OCI-LY7 (cell line): Measurements from ENCODE around the gene ATP8B4. TPM values are rescaled to one million over a fixed set of nuclear protein-coding genes. Genes with fewer than 3 reads are reported as not detected.

ENCODE experiments used
- Bru-seq: library from RNA; stranded (reverse); fragments of 400-500 nt; gene quantifications from one replicate; lab custom pipeline; 2021; lab: Mats Ljungman, UMichigan
- BruChase-seq, 2 experiments: library from RNA; stranded (reverse); fragments of 400-500 nt; gene quantifications; one replicate each; lab custom pipeline; 2021; lab: Mats Ljungman, UMichigan
- BruUV-seq: library from RNA; stranded (reverse); fragments of 400-500 nt; replicated peaks from 2 replicates; lab custom pipeline; 2021; lab: Mats Ljungman, UMichigan
- CTCF ChIA-PET: fragments of 300-600 bp; sonication (Branson Sonifier 250); formaldehyde crosslinking; loops from one replicate; lab custom pipeline; 2022; ENCODE audit warnings: antibody characterized with exemption; ENCODE audit not compliant: unreplicated experiment; lab: Charles Lee
- POLR2A ChIA-PET: fragments of 300-600 bp; sonication (Branson Sonifier 250); formaldehyde crosslinking; loops from one replicate; lab custom pipeline; 2022; ENCODE audit warnings: antibody characterized with exemption; lab: Charles Lee
- DNase-seq: peaks from one replicate; pipeline ENCODE4 v3.0.0-alpha.2; 2015; ENCODE audit warnings: low spot score
- H2AFZ ChIP-seq: fragments of 200-600 bp; sonication (generic), shearing (Covaris generic); 2 replicates; pipeline ENCODE4 v1.6.1; 2014; ENCODE audit warnings: mild to moderate bottlenecking, antibody characterized with exemption, low read length, moderate library complexity
- H3K27ac ChIP-seq: fragments of 200-600 bp; sonication (generic); 2 replicates; pipeline ENCODE4 v1.5.1; 2014; ENCODE audit warnings: mixed run types, low read depth, mild to moderate bottlenecking, moderate library complexity, low read length, inconsistent platforms; ENCODE audit not compliant: poor library complexity, severe bottlenecking
- H3K36me3 ChIP-seq: fragments of 200-600 bp; sonication (generic); 2 replicates; pipeline ENCODE4 v1.6.1; 2014; ENCODE audit warnings: mild to moderate bottlenecking, antibody characterized with exemption, low read length, moderate library complexity, mixed read lengths; ENCODE audit not compliant: insufficient read depth
- H3K4me1 ChIP-seq: fragments of 200-600 bp; sonication (generic); 2 replicates; pipeline ENCODE4 v1.5.1; 2014; ENCODE audit warnings: mild to moderate bottlenecking, low read length; ENCODE audit not compliant: insufficient read depth, poor library complexity, severe bottlenecking
- H3K4me2 ChIP-seq: fragments of 200-600 bp; sonication (generic); 2 replicates; pipeline ENCODE4 v1.6.1; 2014; ENCODE audit warnings: mild to moderate bottlenecking, low read length
- H3K4me3 ChIP-seq: fragments of 200-600 bp; sonication (generic); 2 replicates; pipeline ENCODE4 v1.5.1; 2014; ENCODE audit warnings: mild to moderate bottlenecking, low read depth, low read length; ENCODE audit not compliant: poor library complexity, severe bottlenecking
- H3K79me2 ChIP-seq: fragments of 200-600 bp; sonication (generic); 2 replicates; pipeline ENCODE4 v1.6.1; 2016; ENCODE audit warnings: low read depth, mild to moderate bottlenecking, low read length, moderate library complexity, mixed read lengths; ENCODE audit not compliant: insufficient read depth
- H3K9me2 ChIP-seq: fragments of 200-600 bp; sonication (generic); 2 replicates; pipeline ENCODE4 v1.6.1; 2016; ENCODE audit warnings: mild to moderate bottlenecking, low read length, mixed read lengths; ENCODE audit not compliant: insufficient read depth
- H3K9me3 ChIP-seq: fragments of 200-600 bp; sonication (generic); 2 replicates; pipeline ENCODE4 v1.6.1; 2014; ENCODE audit warnings: mild to moderate bottlenecking, mixed run types, low read length, mixed read lengths
- H4K20me1 ChIP-seq: fragments of 200-600 bp; sonication (generic); 2 replicates; pipeline ENCODE4 v1.6.1; 2014; ENCODE audit warnings: mild to moderate bottlenecking, antibody characterized with exemption, low read length, moderate library complexity, mixed read lengths; ENCODE audit not compliant: insufficient read depth
- CTCF ChIP-seq: fragments of 200-600 bp; sonication (generic); conservative IDR thresholded peaks from 2 replicates; pipeline ENCODE4 v1.5.1; 2014; ENCODE audit warnings: mild to moderate bottlenecking, antibody characterized with exemption, low read length, moderate library complexity, mixed read lengths
- EZH2phosphoT487 ChIP-seq: fragments of 200-600 bp; sonication (generic); IDR thresholded peaks from 2 replicates; pipeline ENCODE4 v1.6.1; 2018; ENCODE audit warnings: low read depth, borderline replicate concordance, mild to moderate bottlenecking, mixed run types, antibody characterized with exemption, low read length, moderate library complexity, mixed read lengths
- intact Hi-C: fragments of 100-400 bp; cut with micrococcal nuclease; formaldehyde crosslinking; loops from one replicate; pipeline ENCODE4 v1.10.0; 2022; ENCODE audit not compliant: unreplicated experiment
- long read RNA-seq: library from polyadenylated mRNA; stranded (forward); transcript quantifications from one replicate; pipeline ENCODE4 v2.0.0, GENCODE V29; 2022
- total RNA-seq, 2 experiments: library from RNA; depleted of rRNA in 1 of 2; stranded (reverse); fragments of >200 nt in 1 of 2; shearing (Covaris generic) in 1 of 2; gene quantifications; 2 replicates each; pipeline ENCODE4 v1.2.3, GENCODE V29; 2014 to 2022

The ATP8B4 gene
- total RNA-seq (2014; rRNA removed; shearing (Covaris generic)) = not detected in 2 replicates
- total RNA-seq (2022) = not detected in 2 replicates
- percentile 8 among the genes with signal in this experiment for Bru-seq, nascent RNA
- percentile 1 among the genes with signal in this experiment for BruChase-seq, experiment 1, labeled RNA remaining after a 6-hour chase
- percentile 0 among the genes with signal in this experiment for BruChase-seq, experiment 2, labeled RNA remaining after a 2-hour chase
- long read RNA-seq = 0 reads

- TF ChIP-seq CTCF (no peak), EZH2phosphoT487 (no peak)
- no peaks in the 10 kb centered on the region for H3K4me1 ChIP-seq
- intact Hi-C loops = no loop called here
- no peak for DNase-seq
- ChIA-PET CTCF (no interaction called here), POLR2A (no interaction called here)
- no TSS peak for BruUV-seq
- no peak within 1 kb of the TSS for H3K4me2 ChIP-seq
- H3K4me3 ChIP-seq = no peak within 1 kb of the TSS
- H3K79me2 ChIP-seq = no peaks in the 10 kb centered on the region
- no peak within 1 kb of the TSS for H3K27ac ChIP-seq
- no peaks in the 10 kb centered on the region for H3K9me2 ChIP-seq
- H4K20me1 ChIP-seq = no peaks in the 10 kb centered on the region
- H3K36me3 ChIP-seq = no peaks in the 10 kb centered on the region
- no peak within 1 kb of the TSS for H2AFZ ChIP-seq
- H3K9me3 ChIP-seq = no peaks in the 10 kb centered on the region
Measured at GRCh38 chr15:50119063-50120040, at the start of gene ATP8B4. Gene ATP8B4, minus strand, starts transcription at chr15:50119233. Its CDS starts 12,267 bp downstream, at chr15:50106966.

GRCh38 chr15:50168379-50168778 is 49.3 kb upstream of the ATP8B4 start:
- Histone ChIP-seq H3K4me2 (no peak overlapping the region), H3K36me3 (no peaks in the 10 kb centered on the region), H3K27ac (no peak overlapping the region), H2AFZ (no peak overlapping the region), H4K20me1 (no peaks in the 10 kb centered on the region), H3K4me1 (no peaks in the 10 kb centered on the region), H3K4me3 (no peak overlapping the region), H3K9me3 (no peaks in the 10 kb centered on the region), H3K79me2 (no peaks in the 10 kb centered on the region), H3K9me2 (no peaks in the 10 kb centered on the region)
- ChIA-PET CTCF (no interaction called here), POLR2A (no interaction called here)
- intact Hi-C loops = no loop called here
- BruUV-seq = no TSS peak
- no peak for DNase-seq
- no peak for TF ChIP-seq EZH2phosphoT487
- no peak for TF ChIP-seq CTCF
